Activated CD8-positive, alpha-beta memory T cell treated with anti-CD3 and anti-CD28 coated beads for 24 hours (primary cell): ENCODE results near the gene BUB3.

Experiments used
- DNase-seq: peaks from one replicate; pipeline ENCODE4 v3.0.0-alpha.2; 2020

BUB3 gene, protein sequence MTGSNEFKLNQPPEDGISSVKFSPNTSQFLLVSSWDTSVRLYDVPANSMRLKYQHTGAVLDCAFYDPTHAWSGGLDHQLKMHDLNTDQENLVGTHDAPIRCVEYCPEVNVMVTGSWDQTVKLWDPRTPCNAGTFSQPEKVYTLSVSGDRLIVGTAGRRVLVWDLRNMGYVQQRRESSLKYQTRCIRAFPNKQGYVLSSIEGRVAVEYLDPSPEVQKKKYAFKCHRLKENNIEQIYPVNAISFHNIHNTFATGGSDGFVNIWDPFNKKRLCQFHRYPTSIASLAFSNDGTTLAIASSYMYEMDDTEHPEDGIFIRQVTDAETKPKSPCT

DNA sequence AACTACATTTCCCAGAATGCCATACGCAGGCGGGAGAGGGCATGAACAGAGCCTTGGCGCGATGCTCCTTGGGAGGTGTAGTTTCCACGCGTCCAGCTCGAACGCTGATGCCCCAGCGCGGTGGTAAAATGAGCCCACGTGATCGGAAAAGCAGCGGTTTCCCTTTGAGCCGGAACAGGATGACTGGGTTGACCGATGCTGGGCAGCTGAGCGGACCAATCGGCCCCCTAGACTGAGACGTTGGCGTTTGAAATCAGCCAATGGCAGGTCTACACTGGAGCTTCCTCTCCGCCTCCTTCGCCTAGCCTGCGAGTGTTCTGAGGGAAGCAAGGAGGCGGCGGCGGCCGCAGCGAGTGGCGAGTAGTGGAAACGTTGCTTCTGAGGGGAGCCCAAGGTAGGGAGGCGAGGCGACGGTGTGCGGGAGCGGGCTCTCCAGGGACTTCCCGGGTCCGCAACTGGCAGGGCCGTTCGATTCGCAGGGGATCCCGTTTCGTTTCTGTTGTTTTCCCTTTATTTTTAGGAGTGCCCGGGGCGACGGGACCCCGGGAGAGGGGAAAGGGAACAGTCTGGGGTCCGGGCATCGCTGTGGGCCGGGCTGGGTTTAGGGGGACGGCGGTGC lies at the start of gene BUB3:
Gene BUB3, plus strand, starts transcription at position 311 of the 619 bp plus-strand sequence. CDS start 516 bp downstream, outside the sequence.
- DNase-seq = peak; percentile 92

DNA sequence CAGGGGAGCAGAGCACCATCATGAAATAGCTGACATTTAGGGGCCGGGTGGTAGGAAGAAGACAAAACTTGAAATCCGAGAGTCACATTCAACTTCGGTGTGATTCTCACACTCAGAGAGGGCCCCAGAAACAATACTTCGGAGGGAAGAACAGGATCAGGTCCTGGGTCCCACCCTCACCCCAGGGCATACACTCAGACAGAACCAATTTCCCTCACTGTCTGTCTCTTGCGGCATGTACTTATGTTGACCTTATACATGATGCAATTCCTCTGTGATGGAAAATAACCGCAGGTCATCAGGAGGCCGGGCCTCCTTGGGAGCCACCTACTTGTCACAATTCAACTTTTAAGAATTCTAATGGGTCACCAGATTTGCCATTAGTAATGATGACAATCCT lies 44.7 kb upstream of the BUB3 start:
- no peak for DNase-seq

DNA sequence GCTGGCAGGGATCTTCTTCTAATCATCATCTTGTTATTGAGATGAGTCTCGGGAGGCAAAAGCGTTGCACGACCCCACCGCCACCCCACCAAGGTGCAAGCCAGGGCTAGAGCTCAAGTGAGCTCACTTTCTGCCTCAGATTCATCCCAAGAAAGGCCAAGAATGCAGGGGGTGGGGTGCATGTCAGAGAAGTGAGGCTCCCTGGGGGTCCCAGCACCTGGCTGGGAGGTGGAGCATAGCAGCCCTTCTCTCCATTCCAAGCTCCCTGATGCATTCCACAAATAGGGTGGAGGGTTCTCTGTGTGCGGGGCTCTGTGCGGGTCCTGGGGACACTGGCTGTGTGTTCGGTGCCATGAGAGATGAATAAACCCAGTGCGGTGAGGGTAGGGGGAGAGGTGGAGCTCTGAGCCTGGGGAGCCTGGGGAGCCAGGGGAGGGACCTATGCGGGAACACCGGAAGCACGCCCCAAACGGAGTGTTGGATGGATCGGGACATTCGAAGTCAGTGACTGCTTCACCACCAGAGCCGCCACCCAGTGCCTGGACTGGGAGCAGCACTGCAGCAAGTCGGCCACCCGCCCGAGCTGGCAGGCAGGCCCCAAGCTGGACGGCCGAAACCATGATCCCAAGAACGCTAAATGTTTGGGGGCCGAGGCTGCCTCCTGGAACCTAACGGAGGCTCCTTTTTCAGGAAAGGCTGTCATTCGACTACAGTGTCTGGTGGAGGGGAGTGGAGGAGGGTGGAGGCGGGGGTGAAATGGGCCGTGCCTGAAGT lies 36.4 kb upstream of the BUB3 start:
- no peak for DNase-seq

DNA sequence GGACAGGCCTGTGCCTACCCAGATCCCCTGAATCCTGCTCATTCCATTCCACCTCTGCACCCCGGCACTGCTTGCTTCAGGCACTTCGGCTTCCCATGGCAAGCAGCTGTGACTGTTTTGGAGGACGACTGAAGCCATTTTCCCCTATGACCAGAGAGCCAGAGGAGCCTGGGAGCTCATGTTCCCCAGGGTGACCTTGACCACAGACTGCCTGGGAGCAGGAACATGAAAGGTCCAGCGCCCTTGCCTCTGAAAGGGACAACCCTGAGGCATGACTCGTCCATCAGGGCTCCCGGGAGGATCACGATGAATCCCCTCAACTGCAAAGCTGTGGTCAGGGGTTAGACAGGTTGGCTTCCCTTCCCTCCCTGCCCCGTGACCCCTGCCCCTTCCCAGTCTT lies 35.1 kb upstream of the BUB3 start:
- no peak for DNase-seq

DNA sequence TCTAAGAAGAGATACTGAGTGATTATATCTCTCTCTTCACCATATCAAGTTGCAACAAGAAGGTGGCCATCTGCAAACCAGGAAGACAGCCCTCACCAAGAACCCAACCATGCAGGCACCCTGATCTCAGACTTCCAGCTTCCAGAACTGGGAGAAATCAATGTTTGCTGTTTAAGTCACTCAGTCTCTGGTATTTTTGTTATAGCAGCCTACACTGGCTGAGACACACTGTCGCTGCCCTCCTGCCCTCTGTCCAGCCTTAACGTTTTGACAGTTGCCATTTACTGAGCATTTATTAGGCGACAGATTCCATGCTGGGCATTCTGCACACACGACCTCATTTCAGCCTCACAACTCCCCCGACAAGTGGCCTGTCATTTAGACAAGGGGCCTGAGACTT lies 28.0 kb upstream of the BUB3 start:
- DNase-seq = no peak

DNA sequence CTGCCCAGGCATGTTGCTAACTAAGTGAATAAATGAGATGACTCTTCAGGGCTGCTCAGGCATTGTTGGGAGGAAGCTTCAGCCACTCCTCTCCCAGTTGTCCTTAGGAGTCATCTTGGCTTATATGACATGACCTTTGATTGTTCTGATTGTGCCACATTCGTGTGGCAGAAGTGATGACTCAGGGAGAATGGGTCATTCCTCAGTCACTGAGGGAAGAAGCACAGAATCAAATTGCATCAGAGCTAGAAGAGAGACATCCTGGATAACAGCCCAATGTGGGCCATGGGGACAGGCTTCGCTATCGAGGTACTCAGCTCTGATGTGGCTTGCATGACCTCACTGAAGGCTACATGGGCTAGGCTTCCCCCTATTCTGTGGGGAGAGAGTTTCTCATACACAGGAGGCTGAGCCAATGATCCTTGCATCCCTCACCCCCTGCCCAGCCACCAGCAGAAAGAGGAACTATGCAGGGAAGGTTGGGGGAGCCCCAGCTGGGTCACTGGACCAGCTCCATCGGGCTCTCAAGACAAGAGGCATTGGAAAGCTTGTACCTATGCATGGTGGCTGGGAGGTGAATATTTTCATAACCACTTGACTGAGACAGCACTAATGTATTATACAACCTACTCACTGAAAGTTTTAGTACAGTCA lies 24.5 kb upstream of the BUB3 start:
- DNase-seq = no peak

DNA sequence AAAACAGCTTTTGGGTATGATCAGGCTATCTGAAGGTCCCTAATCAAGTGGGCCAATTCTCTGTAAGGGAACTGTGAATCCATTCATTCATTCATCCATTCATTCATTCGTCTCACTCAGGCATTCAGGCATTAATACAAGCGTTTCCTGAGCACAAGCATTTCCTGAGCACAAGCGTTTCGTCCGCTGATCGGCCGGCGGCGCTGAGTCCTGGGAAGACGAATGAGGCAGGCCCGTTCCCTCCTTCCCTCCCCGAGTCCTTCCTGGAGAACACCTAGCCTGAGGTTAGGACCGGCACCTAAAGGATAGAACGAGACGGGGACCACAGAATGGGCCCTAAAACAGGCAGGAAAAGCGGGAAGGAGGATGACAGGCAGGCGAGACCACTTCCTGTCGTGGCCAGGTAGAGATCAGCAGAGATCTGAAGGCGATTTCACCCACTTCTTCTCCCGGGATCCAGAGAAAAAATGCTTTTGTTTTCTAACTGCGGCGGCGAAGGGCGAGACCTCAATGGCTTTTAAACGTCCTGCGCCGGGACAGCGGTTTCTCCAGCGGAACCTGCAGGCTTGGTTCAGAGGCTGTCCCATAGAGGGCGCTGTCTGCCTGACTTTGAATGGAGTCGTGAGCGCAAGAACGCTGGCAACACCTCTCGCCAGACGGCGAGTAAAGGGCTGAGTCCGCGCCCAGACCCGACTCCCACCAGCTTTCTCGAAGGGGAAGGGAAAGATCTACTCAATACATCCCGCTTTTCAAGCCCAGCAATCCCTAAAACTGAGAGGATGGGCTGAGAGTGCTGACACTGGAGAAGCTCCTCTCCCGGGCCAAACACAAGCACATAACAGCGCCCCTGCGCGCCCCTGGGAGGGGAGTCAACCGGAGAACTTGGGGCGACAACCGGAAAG lies 21.4 kb upstream of the BUB3 start:
- DNase-seq = peak; percentile 94

DNA sequence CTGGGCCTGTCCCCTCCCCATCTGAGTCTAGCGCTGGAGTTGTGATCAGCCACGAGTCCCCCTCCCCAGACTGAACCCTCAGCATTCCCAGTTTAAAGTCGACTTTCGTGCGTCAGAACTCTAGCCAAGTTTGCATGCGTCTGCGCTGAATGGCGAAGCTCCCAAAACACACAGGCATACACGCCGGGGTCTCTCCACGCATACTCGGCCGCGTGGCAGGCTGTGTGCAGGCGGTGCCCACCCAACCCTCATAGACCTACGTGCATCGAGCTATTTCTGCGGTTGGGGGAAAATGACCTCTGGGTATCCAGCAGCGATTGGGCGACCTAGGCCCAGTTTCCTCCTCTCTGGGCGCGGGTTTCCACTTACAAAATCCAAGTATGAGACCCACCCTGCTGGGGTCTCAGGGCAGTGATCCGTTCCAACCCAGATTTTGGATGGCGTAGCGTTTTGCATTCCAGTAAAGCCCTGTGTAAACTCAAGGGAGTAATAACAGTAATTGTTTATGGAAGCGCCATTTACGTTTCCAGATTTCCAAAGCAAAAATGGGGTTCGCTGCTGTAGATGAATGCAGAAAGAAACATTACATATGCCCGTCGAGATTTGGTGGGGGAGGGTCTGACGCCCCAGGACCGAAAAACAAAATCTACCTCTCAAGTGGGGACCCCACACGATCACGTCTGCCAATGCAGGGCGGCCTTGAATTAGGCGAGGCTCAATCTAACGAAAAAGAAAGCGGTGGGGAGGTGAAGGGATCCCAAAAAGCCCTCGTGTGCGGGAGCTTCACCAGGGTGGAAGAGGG lies 20.5 kb upstream of the BUB3 start:
- DNase-seq = peak; percentile 58

DNA sequence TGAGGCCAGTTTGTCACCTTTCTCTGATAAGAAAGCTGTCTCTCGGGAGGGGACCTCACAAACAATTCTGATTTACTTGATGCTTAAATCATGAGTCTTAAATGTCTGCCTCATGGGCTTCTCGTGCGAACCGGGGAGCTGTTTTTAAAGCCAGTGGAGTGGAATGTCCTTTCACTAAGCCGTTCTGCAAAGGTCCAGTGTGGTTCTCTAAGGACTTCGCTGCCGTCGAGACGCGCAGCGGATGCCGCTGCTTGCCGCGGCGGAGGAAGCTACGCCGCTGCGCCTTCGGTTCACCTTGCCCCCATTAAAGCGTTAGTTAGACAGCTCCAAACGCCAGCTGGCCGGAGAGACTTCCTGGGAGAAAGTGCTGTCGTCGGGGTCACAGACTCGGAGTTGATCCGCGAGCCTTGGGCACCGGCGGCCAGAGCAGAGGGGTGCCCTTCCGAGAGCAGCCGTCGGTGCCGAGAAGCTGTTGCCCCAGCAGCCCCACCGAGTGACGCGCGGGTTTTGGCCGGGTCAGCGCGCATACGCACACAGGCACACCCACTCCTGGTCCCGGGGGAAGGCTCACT lies 19.8 kb upstream of the BUB3 start:
- peak; percentile 60 for DNase-seq

DNA sequence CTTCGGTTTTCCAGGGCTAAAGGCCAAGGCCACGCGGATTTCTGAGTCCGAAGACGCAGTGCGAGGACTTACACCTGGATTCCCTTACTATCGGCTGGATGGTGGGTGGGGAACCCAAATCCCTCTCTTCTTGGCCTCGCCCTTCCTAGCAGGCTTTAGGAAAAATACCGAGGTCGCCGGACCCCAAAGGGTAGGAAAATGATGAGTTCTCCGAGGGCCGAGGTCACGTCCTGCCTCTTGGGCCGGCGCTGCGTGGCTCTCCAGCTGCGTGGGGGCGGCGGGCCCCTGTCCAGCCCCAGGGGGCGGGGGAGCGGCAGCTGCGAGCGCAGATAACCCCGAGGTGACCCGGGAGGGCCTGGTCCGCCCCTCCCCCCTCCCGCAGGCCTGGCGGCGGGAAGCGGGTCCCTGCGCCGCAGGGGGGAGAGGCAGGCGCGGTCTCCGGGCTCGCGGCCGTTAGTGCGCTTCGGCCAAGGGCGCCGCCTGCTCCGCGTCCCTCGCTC lies 19.2 kb upstream of the BUB3 start:
- DNase-seq = peak; percentile 64

DNA sequence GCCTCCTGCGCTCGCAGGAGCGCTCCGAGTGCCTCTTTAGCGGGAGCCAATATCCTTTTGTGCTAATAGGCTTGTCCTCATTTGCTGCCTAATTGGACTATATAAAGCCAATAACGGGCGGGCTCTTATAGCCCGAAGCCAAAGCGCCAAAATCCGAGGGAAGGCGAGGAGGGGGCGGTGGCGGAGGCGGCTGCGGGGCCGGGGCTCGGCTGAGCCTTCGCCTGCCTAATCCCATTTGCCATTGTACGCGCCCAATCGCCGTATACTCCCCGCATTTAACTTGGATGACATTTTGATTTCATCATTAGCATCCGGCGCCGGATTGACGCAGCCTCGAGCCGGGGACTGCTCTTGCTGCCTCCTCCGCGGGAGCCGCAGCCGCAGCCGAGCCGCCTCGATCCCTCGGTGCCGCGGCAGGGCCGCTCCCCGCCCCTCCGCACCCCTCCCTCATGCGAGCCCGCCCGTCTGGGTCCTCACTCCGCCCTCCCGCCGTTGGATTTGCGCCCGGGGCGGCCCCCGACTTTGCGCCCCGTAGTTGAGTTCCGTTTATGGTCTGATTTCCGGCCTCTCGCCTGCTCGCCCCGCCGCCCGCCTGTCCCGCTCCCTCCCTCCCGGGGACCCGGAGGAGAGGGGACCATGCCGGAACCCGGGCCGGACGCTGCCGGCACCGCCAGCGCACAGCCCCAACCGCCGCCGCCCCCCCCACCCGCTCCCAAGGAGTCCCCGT lies 18.6 kb upstream of the BUB3 start, which contains the start of gene HMX3:
Gene HMX3, plus strand, starts transcription at position 556 of the 727 bp plus-strand sequence. Its CDS starts 81 bp downstream, at position 637.
- peak; percentile 78 for DNase-seq

DNA sequence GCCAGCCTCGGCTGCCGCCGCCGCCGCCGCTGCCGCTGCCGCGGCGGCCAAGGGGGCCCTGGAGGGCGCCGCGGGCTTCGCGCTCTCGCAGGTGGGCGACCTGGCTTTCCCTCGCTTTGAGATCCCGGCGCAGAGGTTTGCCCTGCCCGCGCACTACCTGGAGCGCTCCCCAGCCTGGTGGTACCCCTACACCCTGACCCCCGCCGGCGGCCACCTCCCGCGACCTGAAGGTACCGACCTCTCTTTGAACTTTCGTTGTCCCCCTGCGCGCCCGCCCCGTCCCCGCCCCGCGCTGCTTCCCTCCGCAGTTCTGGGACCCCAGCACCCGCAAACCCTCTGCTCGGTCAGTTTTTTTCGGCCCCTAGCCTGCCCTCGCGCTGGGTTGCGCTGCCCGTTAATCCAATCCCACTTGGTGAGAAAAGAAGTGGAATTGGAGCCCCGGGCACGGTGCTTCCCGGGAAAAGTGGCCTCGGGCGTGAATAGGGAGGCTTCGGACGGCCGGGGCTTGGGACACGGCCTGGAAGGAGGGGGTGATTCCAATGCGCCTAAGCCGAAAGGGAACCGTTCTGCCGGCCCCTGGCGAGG lies 17.9 kb upstream of the BUB3 start:
- DNase-seq = peak; percentile 60

DNA sequence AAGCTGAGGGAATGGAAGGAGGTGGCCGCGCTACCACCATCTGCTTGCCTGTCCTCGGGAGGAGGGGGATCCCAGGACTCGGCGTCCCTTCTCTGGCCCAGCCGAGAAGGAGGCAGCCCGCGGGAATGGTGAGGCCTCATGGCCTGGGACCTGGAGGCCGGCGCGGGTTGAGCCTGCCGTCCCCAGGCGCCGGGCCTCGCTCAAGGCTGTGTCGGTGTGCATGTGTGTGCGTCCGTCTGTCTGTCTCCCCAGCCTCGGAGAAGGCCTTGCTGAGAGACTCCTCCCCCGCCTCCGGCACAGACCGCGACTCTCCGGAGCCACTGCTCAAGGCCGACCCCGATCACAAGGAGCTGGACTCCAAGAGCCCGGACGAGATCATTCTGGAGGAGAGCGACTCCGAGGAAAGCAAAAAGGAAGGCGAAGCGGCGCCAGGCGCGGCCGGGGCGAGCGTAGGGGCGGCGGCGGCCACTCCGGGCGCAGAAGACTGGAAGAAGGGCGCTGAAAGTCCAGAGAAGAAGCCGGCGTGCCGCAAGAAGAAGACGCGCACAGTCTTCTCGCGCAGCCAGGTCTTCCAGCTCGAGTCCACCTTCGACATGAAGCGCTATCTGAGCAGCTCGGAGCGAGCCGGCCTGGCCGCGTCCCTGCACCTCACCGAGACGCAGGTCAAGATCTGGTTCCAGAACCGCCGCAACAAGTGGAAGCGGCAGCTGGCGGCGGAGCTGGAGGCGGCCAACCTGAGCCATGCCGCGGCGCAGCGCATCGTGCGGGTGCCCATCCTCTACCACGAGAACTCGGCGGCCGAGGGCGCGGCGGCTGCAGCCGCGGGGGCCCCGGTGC lies 17.2 kb upstream of the BUB3 start:
- peak; percentile 79 for DNase-seq

DNA sequence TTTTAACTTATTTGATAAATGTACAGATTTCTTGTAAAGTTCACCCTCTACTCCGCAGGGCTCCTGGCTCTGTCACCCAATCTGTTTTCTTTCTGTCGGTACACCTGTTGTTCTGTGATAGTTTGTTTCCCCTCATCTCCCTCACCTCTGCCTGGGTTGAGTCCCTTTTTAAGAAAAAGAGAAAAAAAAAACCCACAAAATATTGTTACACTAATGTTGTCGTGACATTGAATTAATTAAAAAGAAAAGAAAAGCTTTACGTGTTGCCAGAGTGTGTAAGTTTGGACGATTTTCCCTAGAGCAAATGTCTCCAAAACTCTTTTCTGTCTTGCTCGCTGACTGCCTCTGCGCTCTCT lies 15.1 kb upstream of the BUB3 start:
- no peak for DNase-seq

DNA sequence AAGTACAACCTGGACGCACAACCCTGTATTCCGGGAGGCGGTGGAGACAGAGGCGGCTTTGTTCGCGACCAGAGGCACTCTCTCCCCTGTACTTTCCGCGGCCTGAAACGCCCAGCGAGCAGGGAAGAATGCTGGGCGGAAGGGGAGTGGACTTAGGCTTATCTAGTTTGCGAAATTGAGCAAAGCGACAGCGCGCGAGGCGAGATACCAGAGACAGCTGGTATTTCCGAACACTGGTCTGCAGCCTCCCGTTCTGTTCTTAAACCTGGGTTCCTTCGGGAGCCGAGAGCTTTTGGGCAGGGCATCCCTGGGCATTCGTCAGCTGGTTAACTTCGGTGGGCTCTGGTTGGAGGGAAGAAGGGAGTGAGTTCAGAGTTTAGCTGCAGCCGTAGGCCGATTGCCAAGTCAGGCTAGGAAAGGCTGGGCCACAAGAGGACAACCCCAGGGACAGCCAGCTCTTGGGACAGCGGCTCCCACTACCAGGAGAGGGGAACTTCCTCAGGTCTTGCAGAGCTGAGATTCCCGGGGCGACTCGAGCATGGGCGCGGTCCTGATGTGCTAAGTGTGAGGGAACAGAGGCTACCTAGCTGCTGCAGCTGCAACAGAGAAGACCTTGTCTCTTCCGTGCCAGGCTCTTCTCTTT lies 14.6 kb upstream of the BUB3 start:
- peak; percentile 62 for DNase-seq

DNA sequence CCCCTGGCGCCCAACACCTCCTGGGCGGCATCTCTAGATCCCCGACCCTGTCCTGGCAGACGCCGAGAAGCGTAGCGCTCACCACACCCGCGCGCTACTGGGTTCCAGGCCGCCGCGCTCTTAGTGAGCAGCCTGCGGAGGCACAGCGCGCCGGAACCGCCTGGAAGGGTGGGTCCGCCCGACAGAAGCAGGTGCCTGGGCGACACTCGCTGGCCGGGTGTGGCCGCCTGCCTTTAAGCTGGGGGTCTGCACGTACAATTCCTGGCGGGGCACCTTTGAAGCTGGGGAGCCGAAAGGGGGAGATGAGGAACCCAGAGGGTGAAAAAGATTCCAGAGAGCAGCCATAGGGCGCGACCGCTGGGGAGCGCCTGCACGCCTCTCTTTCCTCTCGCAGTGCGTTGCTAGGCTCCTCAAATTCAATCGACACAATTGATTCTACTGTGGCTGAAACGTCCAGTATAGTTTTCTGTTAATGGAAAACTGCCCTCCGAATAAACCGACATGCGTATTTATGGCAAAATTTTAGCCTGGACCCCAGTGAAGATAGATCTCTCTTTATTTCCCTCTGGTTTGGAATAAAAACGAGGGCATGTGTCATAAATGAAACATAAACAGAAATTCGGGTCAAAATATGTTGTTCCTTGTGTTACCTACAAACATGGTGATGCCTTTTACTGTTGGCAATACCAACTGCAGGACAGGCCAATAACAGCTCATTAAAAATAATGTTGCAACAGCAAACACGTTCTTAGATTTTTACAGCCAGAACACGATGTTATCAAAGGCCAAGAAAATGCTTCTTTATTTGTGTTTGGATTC lies 13.8 kb upstream of the BUB3 start:
- peak; percentile 66 for DNase-seq

DNA sequence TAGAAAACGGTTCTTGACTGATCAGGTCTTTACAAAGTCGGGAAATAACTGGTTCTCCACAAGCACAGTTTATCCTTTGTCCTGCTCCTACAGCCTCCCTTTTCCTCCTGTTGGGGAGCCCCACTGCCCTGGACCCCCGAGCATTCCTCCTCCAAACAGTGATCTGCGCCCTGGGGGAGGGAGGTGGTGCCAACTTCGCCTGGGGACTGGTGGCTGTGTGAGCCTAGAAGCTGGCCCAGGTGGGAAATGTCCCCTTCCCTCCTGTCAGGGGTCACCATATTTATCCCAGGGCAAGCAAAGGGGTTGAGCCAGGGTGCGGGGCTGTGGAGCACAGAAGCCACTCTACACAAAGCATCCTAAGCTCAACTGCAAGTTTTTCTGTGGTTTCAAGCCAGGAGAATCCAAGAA lies 13.2 kb upstream of the BUB3 start:
- DNase-seq = no peak
